ENCODE results near the gene GCN1.
A peak's percentile ranks its signal among the peaks of the same experiment; 100 is the strongest.

Gene GCN1

DNA sequence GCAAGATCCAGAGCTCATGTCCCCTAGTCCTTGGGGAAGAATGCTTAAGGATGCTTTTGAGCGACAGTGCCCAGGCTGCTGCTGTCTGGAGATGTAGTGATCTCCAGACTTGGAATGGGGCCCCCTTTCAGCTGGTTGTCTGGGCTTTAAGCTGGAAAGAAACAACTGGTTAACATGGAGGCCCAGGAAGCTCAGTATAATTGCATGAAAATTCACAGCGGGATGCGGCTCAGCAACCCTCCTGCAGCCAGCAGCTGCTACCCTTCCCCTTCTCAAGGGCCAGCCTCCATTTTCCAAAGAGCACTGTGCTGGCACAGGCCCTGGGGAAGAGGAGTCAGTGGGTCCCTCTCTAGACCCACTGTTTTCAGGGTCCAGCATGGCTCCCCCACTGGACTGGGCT is 104.3 kb downstream of the GCN1 start:
- DNase-seq = no peak

- DNase-seq = no peak
Measured at GRCh38 chr12:120089796-120090195, 104.7 kb downstream of the GCN1 start.

DNA sequence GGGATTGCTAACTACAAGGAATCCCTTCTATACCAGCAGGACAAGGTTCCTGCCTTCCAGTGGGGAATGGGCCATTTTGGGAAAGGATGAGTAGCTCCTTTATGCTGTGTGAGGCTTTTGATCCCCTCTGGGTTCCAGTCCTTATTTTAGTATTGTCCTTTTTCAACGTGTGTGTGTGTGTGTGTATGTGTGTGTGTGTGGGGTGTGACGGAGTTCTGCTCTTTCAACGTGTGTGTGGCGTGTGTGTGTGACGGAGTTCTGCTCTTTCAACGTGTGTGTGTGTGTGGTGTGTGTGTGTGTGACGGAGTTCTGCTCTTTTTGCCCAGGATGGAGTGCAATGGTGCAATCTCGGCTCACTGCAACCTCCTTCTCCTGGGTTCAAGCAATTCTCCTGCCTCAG is 105.4 kb downstream of the GCN1 start:
- no peak for DNase-seq

DNA sequence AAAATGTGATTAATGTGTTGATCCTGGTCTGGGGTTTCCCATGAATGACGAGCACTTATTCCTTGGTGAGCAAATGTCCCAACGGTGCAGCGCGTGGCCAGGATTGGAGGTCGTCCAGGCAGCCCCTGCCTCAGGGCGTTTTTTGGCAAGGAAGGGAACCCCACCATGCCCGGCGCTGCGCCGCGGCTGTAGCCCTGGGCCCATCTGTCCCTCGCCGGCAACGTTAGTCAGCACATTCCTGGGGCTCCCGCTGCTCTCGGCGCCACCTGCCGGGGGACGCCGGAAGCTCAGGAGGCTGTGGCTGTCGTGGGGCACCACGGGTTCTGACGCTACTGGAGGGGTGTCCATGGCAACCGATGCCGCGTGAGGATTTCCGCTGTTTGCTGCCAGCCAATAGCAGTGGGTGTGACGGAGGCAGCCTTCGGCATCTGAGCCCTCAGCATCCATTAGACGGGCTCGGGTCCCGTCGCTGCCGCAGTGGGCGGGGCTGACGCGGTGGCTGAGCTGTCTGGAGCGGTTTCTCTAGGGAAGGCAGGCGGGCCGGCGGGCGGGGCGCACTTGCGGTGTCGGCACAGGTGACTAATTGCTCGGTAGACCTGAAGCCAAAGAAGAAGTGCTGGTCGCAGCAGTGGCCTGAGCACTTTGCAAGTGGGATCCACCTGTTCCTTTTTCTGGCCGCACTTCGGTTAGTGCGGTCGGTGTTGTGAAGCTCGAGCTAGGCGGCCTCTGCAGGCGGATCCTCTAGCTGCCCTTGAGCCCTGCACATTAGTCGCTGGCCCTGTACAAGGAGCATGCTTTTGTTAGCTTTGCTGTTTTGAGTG is 107.5 kb downstream of the GCN1 start:
- DNase-seq = peak; percentile 100

- no peak for DNase-seq
Measured at GRCh38 chr12:120085920-120086645, 108.4 kb downstream of the GCN1 start.

- DNase-seq = no peak
Measured at GRCh38 chr12:120081641-120082040, 112.9 kb downstream of the GCN1 start.

DNA sequence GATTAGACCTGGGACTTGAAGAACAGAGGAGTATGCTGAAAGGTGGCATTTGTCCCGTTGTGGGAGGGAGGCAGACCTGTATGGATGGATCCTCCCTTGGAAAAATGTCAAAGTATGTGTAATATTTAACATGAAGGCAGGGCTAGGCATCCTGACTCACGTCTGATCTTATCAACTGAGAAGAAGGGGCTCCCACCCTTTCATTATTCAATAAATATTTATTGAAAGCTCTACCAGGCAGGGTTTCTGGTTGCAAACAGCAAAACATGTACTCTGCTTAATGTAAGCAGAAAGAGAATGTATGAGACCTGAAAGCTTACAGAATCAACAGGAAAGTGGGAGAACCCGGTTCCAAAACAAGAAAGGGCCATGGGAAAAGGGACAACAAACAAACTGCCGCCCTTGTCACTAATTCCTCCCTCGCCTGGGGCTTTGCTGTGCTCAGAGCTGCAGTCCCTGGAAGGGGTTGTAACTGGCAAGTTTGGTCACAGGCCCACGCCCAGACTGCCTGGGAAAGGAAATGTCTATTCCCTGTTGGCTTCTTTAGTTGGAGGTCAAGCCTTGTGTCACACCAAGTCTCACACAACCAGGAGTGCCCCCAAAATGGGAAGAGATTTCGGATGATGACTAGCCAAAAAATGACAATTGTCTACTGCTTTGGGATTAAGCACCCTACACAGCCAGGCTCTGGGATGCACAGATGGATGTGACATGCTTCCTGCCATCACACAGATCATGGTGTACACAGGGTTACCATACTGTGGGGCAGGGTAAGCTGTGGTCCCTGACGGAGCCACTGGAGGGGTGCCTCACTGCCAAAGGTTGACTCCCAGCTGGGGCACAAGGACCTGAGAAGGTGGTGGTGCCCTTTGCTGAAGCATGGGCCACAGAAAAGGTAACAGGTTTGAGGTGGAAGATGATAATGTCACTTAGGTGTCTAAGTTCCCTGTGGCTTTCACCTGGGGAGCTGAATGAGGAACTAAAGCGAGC is 114.8 kb downstream of the GCN1 start:
- DNase-seq = no peak

DNA sequence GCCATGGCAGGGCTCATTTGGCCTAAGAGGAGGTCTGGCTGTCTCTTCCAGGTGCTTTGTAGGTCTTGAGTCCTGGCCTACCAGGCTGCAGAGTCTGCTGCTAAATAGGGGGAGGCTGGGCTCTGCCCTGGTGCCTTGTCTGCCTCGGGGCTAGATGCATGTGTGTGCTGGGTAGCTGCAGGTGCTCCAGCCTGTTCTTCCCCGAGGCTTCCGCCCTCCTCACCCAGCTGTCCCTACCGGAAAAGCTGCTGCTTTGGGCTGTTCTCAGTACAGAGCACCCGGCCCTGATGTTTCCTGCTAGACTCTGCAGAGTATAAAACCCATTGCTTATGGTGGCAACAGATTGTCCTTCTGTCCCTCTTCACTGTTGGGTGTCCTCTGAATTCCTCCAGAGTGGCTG is 115.6 kb downstream of the GCN1 start:
- no peak for DNase-seq

- DNase-seq = no peak
Measured at GRCh38 chr12:120077260-120077659, 117.3 kb downstream of the GCN1 start.

Data from activated CD8-positive, alpha-beta memory T cell treated with anti-CD3 and anti-CD28 coated beads for 24 hours (primary cell).